GM19025 (cell line): ENCODE measurements around the gene KRTAP2-1.
"Not testable (repeated sequence)": the region's sequence is repeated elsewhere in the genome, so short reads cannot be mapped to it uniquely, and the experiment has no call there.

ENCODE experiments used
- ATAC-seq: cut with Tn5 transposase; IDR thresholded peaks from one replicate; pipeline ENCODE4 v1.9.1; 2021; ENCODE audit warnings: mild to moderate bottlenecking, low read depth, moderate library complexity; ENCODE audit not compliant: unreplicated experiment

KRTAP2-1 gene

GRCh38 chr17:41058741-41059140 is 11.6 kb upstream of the KRTAP2-1 start:
- no peak for ATAC-seq

DNA sequence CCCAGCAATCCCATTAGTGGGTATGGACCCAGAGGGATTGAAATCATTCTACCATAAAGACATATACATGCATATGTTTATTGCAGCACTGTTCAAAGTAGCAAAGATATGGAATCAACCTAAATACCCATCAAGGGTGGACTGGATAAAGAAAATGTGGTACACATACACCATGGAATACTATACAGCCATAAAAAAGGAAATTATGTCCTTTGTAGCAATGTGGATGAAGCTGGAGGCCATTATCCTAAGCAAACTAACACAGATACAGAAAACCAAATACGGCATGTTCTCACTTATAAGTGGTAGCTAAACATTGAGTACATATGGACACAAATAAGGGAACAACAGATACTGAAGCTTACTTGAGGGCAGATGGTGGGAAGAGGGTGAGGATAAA is 10.4 kb upstream of the KRTAP2-1 start:
- no peak for ATAC-seq

DNA sequence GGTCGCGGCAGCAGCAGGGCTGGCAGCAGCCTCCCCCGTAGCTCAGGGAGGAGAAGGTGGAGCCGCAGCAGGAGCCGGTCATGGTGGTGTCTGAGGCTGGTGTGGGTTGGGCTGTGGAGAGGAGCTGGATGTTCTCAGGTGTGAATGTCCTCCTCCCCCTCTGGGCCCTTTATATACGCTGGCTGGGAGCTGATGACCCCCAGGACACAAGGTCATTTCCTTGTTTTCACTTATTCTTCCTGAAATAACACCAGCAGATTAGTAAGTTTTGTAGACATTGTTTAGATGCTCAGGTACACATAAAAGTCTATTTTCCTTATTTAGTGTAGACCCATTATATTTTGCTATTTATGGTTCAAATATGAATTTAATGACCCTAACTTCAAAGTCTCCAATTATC is 8.0 kb upstream of the KRTAP2-1 start, which contains the start of gene KRTAP2-2:
KRTAP2-2 (minus strand) TSS at position 101 of the 400 bp plus-strand sequence; CDS start at position 82, 19 bp downstream.
- not testable (repeated sequence) for ATAC-seq

- not testable (repeated sequence) for ATAC-seq
These were observed 7.4 kb upstream of the KRTAP2-1 start for GRCh38 chr17:41054556-41054955.

DNA sequence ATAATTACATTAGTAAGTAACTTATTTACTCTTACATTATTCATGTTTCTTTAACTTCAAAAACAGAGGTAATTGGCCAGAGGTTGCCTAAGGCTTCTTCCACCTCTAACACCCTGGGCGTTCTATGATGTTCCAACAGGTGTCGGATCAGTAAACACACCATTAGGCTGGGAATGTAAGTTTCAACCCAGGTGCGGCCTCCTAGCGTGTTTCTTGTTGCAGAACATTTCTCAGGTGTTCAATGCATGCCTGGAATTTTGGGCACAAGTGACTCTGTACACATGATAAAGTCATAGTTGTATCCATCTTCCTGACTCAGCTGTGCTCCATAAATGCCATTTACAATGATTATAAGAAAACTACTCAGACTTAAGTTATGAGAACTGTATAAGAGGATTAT is 6.9 kb upstream of the KRTAP2-1 start:
- ATAC-seq, result no peak

GRCh38 chr17:41052566-41052965 is 5.5 kb upstream of the KRTAP2-1 start:
- ATAC-seq, result no peak

- ATAC-seq, result no peak
These were observed 2.0 kb upstream of the KRTAP2-1 start for GRCh38 chr17:41049110-41049509.

- no peak for ATAC-seq
These were observed 1.3 kb upstream of the KRTAP2-1 start for GRCh38 chr17:41048441-41048840.

GRCh38 chr17:41042953-41043352 is 4.2 kb downstream of the KRTAP2-1 start:
- no peak for ATAC-seq

- ATAC-seq, result not testable (repeated sequence)
These were observed 6.1 kb downstream of the KRTAP2-1 start, which contains the start of gene KRTAP1-1 for GRCh38 chr17:41040783-41041571. KRTAP1-1 (minus strand) TSS chr17:41041450; CDS start chr17:41041397, 53 bp downstream.

DNA sequence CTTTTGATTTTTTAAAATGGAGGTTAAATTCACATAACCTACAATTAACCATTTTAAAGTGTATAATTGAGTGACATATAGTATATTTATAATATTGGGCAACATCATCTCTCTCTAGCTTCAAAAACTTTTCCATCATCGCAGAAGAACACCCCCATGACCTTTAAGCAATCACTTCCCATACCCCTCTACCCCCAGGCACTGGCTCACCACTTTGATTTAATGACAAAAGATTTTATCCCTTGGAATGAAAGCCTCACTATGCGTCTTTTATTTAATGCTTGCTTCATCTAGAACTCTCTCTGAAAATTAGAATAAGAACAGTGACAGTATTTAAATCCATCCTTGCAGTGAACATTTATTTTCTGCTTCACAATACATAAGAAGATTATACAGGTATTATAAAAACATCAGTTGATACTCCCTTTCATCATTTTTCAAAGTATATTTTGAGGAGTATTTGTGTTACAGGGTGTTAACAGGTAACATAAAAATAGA is 9.2 kb downstream of the KRTAP2-1 start:
- no peak for ATAC-seq

DNA sequence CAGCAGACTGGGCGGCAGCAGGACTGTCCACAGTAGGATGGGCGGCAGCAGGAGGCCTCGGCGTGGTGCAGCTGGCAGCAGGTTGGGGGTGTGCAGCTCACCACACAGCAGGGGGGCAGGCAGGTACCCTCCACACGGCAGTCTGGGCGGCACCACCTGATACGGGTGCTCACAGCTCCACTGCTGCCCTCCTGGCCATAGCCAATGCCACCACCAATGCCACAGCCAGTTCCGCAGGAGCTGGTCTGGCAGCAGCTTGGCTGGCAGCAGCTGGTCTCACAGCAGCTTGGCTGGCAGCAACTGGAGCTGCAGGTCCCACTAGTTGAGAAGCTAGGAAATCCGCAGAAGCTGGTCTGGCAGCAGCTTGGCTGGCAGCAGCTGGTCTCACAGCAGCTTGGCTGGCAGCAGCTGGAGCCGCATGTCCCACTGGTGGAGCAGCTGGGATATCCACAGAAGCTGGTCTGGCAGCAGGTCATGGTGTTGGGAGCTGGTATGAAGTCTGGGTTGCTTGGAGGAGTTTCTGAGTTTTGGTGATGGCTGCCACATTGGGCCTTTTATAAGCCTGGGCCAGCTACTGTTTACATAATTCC is 12.7 kb downstream of the KRTAP2-1 start, which contains the start of gene KRTAP1-3:
KRTAP1-3 (minus strand) TSS at position 529 of the 590 bp plus-strand sequence; CDS start at position 476, 53 bp downstream.
- ATAC-seq, result not testable (repeated sequence)

DNA sequence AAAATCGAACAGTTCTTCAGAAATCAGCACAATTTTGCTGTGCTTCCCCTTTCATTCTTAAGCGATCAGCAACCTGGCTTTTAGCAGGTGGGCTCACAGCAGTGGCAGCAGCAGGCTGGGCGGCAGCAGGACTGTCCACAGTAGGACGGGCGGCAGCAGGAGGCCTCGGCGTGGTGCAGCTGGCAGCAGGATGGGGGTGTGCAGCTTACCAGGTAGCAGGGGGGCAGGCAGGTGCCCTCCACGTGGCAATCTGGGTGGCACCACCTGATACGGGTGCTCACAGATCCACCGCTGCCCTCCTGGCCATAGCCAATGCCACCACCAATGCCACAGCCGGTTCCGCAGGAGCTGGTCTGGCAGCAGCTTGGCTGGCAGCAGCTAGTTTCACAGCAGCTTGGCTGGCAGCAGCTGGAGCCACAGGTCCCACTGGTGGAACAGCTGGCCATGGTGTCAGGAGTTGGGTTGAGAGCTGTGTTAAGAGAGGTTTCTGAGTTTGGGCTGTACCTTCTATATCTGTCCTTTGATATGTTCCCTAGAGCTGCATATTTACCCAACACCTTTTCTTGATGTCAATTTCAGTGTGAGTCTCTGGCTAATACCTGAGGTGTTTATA is 17.4 kb downstream of the KRTAP2-1 start, which contains the start of gene KRTAP1-4:
KRTAP1-4 (minus strand) TSS at position 563 of the 613 bp plus-strand sequence; CDS start at position 446, 117 bp downstream.
- no peak for ATAC-seq

DNA sequence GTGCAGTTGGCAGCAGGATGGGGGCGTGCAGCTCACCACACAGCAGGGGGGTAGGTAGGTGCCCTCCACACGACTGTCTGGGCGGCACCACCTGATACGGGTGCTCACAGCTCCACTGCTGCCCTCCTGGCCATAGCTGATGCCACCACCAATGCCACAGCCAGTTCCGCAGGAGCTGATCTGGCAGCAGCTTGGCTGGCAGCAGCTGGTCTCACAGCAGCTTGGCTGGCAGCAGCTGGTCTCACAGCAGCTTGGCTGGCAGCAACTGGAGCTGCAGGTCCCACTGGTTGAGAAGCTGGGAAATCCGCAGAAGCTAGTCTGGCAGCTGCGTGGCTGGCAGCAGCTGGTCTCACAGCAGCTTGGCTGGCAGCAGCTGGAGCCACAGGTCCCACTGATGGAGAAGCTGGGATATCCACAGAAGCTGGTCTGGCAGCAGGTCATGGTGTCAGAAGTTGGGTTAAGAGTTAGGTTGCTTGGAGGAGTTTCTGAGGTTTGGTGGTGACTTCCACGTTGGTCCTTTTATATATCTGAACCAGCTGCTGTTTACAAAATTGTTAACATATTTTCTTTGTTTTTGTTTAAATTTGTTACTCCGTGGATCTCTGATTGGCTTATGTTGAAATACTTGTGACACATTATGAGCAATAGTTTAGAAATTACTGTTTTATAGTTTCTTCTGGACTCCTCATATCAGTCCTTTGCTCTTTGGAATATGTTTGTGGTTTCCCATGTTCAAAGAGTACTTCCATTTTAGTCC is 20.2 kb downstream of the KRTAP2-1 start, which contains the start of gene KRTAP1-5:
KRTAP1-5 (minus strand) TSS at position 494 of the 757 bp plus-strand sequence; CDS start at position 441, 53 bp downstream.
- no peak for ATAC-seq

- no peak for ATAC-seq
These were observed 22.4 kb downstream of the KRTAP2-1 start for GRCh38 chr17:41024697-41025096.

- no peak for ATAC-seq
These were observed 26.8 kb downstream of the KRTAP2-1 start for GRCh38 chr17:41020336-41020735.

- no peak for ATAC-seq
These were observed 27.7 kb downstream of the KRTAP2-1 start for GRCh38 chr17:41019415-41019814.

DNA sequence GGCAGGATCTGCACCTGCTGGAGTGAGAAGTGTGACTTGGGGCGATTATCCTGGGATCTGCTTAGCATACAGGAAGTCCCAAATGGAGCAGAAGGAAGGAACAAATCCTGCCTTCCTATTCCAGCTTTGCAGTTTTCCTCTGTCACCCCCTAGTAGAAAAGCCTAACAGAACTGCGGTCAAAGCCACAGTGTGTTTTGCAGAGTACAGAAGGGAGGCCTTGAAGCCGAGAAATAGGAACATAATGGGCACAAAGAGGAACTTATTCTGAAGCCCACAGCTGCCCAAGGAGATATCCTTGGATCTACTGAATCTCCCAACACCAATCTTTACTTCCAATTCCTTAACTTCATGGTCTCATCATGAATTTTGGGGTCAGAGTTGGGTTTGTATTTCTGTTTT is 28.6 kb downstream of the KRTAP2-1 start:
- ATAC-seq, result no peak

DNA sequence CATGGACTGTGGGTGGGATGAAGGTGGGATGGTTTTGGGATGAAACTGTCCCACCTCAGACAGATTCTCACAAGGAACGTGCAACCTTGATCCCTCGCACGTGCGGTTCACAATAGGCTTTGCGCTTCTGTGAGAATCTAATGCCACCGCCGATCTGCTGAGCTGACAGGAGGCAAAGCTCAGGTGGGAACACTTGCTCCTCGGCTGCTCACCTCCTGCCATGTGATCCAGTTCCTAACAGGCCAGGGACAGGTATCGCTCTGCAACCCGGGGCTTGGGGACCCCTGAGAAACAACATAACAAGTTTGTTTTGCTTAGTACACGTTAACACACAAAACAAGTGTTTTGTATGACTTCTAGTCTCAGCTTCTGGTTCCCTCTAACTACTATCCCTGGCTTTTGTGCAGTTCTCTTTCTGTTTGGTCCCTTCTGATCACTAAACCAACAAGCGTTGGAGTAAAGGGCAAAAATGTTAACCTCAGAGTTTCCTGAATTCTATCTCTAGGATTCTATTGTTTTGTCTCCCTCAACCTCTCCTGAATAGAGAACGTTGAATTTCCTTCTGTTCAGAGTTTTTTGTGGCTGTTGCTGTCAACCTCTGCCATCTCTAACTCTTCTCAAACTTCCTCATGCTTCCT is 30.4 kb downstream of the KRTAP2-1 start:
- ATAC-seq, result no peak

- ATAC-seq, result no peak
These were observed 31.7 kb downstream of the KRTAP2-1 start for GRCh38 chr17:41015454-41015853.
